ENCODE measurements around the gene MAP2K4.

GRCh38 chr17:12034538-12034937 is 13.9 kb downstream of the MAP2K4 start:
- TF ChIP-seq SIN3A (IDR thresholded peaks at IDR 0.05; ENCODE audit: borderline replicate concordance, insufficient read depth, low read length) (no peak), POLR2AphosphoS5 (IDR thresholded peaks at IDR 0.05; ENCODE audit: low read depth, low read length) (no peak)
